HepG2 (cell line): ENCODE measurements around the gene ST6GALNAC4. TPM values are rescaled to one million over a fixed set of nuclear protein-coding genes. Genes with fewer than 3 reads are reported as not detected.

Experiments used
- CC2D1A ChIP-seq: sonication (generic); formaldehyde crosslinking; IDR thresholded peaks from 2 replicates; pipeline ENCODE4 v1.8.1; 2023; ENCODE audit warnings: mild to moderate bottlenecking, missing genetic modification reagents
- GLI4 ChIP-seq: sonication (generic); formaldehyde crosslinking; IDR thresholded peaks from 2 replicates; pipeline ENCODE4 v1.5.1; 2020; ENCODE audit warnings: missing genetic modification reagents, mild to moderate bottlenecking, moderate library complexity, borderline replicate concordance
- IRX3 ChIP-seq: sonication (generic); formaldehyde crosslinking; IDR thresholded peaks from 2 replicates; pipeline ENCODE4 v1.8.1; 2023; ENCODE audit warnings: mild to moderate bottlenecking, low read depth, missing genetic modification reagents, borderline replicate concordance
- NCOA1 ChIP-seq: sonication (generic); formaldehyde crosslinking; IDR thresholded peaks from 2 replicates; pipeline ENCODE4 v1.9.0; 2021; ENCODE audit warnings: missing genetic modification reagents
- NFYB ChIP-seq: sonication (generic); formaldehyde crosslinking; IDR thresholded peaks from 2 replicates; pipeline ENCODE4 v1.4.0; 2020; ENCODE audit warnings: missing genetic modification reagents
- RFXAP ChIP-seq: sonication (generic); formaldehyde crosslinking; IDR thresholded peaks from 2 replicates; pipeline ENCODE4 v1.4.0; 2020; ENCODE audit warnings: missing genetic modification reagents, borderline replicate concordance
- SCMH1 ChIP-seq: sonication (generic); formaldehyde crosslinking; IDR thresholded peaks from 2 replicates; pipeline ENCODE4 v1.9.0; 2021; ENCODE audit warnings: missing genetic modification reagents, mild to moderate bottlenecking, borderline replicate concordance
- ZNF382 ChIP-seq: sonication (generic); formaldehyde crosslinking; IDR thresholded peaks from 2 replicates; pipeline ENCODE4 v1.5.0; 2020; ENCODE audit warnings: missing genetic modification reagents, mild to moderate bottlenecking, borderline replicate concordance
- ZNF781 ChIP-seq: sonication (generic); formaldehyde crosslinking; IDR thresholded peaks from 2 replicates; pipeline ENCODE4 v1.5.1; 2020; ENCODE audit warnings: borderline replicate concordance, mild to moderate bottlenecking, missing genetic modification reagents; ENCODE audit errors: not compliant biosample characterization
- ZNF790 ChIP-seq: sonication (generic); formaldehyde crosslinking; IDR thresholded peaks from 2 replicates; pipeline ENCODE4 v1.8.0; 2022; ENCODE audit warnings: missing genetic modification reagents, mild to moderate bottlenecking, borderline replicate concordance
- polyA plus RNA-seq, 8 experiments: library from polyadenylated mRNA; depleted of rRNA in 3 of 8; stranded (reverse) in 7 of 8; unstranded in 1 of 8; fragments of >200 nt; fragmentation: Illumina TruSeq in 4 of 8; extraction: Trizol in 4 of 8; gene quantifications; 2 replicates each; pipeline versions ENCODE4 v1.2.1 to v1.2.3, GENCODE V29; 2011 to 2016; ENCODE audit warnings: low read depth in 4 of 8, missing spikeins in 1 of 8, mixed read lengths in 1 of 8; ENCODE audit not compliant: insufficient read depth in 1 of 8
- total RNA-seq, 5 experiments: library from RNA; depleted of rRNA; stranded (reverse); fragments of >200 nt; fragmentation: Illumina TruSeq; extraction: Trizol; gene quantifications; 2 replicates each; pipeline ENCODE4 v1.2.3, GENCODE V29; 2016; ENCODE audit warnings: low read depth in 1 of 5
- TF ChIP-seq, protein P1 (sequence below): sonication (generic); formaldehyde crosslinking; IDR thresholded peaks from 2 replicates; pipeline ENCODE4 v1.4.0; 2020; ENCODE audit warnings: mild to moderate bottlenecking, missing genetic modification reagents, borderline replicate concordance
- TF ChIP-seq, protein P2 (sequence below): IDR thresholded peaks from 2 replicates; pipeline ENCODE4 v1.6.1; 2016; ENCODE audit warnings: control low read depth
- TF ChIP-seq, protein P3 (sequence below): sonication (generic); formaldehyde crosslinking; IDR thresholded peaks from 2 replicates; pipeline ENCODE4 v1.5.0; 2020; ENCODE audit warnings: missing genetic modification reagents
- TF ChIP-seq, protein P4 (sequence below): sonication (generic); formaldehyde crosslinking; IDR thresholded peaks from 2 replicates; pipeline ENCODE4 v1.5.1; 2020; ENCODE audit warnings: missing genetic modification reagents, mild to moderate bottlenecking, borderline replicate concordance
- TF ChIP-seq, protein P5 (sequence below): fragments of 450-650 bp; IDR thresholded peaks from 2 replicates; pipeline ENCODE4 v1.6.1; 2016
- TF ChIP-seq, protein P6 (sequence below): sonication (generic); formaldehyde crosslinking; IDR thresholded peaks from 2 replicates; pipeline ENCODE4 v1.5.1; 2020; ENCODE audit warnings: missing genetic modification reagents, mild to moderate bottlenecking, borderline replicate concordance

ST6GALNAC4 gene
- total and polyA plus RNA-seq, 2 of the 13 experiments (the other 11 are each of a cell fraction or from before 2014, with no cell fraction given) = 18.8 to 27.7 TPM

DNA sequence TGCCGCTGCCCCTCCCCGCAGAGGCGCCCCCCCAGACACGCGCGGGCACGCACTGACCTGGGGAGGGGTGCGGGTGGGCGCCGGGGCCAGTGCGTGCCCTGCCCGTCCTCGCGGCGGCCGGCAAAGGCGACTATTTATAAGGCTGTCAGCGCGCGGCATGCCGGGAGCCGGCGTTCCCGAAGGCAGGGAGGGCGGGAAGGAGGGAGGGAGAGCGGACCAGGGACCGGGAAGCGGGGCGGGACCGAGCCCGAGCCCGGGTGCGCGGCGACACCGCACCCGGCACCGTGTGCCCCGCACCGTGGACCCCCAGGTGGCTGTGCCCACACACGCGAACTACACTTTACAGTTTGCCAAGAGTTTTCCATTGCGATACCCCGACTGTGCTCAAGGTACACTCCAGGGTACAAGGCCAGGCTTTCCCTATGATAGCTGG is 39.3 kb downstream of the ST6GALNAC4 start, which contains the start of gene AK1 (continued):
- TF ChIP-seq, protein P1, sequence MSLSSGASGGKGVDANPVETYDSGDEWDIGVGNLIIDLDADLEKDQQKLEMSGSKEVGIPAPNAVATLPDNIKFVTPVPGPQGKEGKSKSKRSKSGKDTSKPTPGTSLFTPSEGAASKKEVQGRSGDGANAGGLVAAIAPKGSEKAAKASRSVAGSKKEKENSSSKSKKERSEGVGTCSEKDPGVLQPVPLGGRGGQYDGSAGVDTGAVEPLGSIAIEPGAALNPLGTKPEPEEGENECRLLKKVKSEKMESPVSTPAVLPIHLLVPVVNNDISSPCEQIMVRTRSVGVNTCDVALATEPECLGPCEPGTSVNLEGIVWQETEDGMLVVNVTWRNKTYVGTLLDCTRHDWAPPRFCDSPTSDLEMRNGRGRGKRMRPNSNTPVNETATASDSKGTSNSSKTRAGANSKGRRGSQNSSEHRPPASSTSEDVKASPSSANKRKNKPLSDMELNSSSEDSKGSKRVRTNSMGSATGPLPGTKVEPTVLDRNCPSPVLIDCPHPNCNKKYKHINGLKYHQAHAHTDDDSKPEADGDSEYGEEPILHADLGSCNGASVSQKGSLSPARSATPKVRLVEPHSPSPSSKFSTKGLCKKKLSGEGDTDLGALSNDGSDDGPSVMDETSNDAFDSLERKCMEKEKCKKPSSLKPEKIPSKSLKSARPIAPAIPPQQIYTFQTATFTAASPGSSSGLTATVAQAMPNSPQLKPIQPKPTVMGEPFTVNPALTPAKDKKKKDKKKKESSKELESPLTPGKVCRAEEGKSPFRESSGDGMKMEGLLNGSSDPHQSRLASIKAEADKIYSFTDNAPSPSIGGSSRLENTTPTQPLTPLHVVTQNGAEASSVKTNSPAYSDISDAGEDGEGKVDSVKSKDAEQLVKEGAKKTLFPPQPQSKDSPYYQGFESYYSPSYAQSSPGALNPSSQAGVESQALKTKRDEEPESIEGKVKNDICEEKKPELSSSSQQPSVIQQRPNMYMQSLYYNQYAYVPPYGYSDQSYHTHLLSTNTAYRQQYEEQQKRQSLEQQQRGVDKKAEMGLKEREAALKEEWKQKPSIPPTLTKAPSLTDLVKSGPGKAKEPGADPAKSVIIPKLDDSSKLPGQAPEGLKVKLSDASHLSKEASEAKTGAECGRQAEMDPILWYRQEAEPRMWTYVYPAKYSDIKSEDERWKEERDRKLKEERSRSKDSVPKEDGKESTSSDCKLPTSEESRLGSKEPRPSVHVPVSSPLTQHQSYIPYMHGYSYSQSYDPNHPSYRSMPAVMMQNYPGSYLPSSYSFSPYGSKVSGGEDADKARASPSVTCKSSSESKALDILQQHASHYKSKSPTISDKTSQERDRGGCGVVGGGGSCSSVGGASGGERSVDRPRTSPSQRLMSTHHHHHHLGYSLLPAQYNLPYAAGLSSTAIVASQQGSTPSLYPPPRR (CRISPR knock-in tag) = 0 out of 2 replicates have a peak, but pooled peaks have one; percentile 43
- TF ChIP-seq, protein P2, sequence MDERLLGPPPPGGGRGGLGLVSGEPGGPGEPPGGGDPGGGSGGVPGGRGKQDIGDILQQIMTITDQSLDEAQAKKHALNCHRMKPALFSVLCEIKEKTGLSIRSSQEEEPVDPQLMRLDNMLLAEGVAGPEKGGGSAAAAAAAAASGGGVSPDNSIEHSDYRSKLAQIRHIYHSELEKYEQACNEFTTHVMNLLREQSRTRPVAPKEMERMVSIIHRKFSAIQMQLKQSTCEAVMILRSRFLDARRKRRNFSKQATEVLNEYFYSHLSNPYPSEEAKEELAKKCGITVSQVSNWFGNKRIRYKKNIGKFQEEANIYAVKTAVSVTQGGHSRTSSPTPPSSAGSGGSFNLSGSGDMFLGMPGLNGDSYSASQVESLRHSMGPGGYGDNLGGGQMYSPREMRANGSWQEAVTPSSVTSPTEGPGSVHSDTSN = no peak
- TF ChIP-seq, protein P3, sequence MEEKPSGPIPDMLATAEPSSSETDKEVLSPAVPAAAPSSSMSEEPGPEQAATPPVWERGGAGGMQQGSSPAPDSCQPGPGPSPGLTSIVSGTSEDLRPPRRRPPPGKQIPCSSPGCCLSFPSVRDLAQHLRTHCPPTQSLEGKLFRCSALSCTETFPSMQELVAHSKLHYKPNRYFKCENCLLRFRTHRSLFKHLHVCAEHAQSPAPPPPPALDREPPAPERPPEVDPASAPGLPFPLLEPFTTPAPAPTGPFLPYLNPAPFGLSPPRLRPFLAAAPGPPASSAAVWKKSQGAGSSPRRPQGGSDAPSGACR (CRISPR knock-in tag) = no peak
- no peak for TF ChIP-seq SCMH1 (CRISPR knock-in tag)
- TF ChIP-seq IRX3 = no peak
- TF ChIP-seq, protein P4, sequence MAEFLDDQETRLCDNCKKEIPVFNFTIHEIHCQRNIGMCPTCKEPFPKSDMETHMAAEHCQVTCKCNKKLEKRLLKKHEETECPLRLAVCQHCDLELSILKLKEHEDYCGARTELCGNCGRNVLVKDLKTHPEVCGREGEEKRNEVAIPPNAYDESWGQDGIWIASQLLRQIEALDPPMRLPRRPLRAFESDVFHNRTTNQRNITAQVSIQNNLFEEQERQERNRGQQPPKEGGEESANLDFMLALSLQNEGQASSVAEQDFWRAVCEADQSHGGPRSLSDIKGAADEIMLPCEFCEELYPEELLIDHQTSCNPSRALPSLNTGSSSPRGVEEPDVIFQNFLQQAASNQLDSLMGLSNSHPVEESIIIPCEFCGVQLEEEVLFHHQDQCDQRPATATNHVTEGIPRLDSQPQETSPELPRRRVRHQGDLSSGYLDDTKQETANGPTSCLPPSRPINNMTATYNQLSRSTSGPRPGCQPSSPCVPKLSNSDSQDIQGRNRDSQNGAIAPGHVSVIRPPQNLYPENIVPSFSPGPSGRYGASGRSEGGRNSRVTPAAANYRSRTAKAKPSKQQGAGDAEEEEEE (CRISPR knock-in tag) = no peak
- TF ChIP-seq, protein P5, sequence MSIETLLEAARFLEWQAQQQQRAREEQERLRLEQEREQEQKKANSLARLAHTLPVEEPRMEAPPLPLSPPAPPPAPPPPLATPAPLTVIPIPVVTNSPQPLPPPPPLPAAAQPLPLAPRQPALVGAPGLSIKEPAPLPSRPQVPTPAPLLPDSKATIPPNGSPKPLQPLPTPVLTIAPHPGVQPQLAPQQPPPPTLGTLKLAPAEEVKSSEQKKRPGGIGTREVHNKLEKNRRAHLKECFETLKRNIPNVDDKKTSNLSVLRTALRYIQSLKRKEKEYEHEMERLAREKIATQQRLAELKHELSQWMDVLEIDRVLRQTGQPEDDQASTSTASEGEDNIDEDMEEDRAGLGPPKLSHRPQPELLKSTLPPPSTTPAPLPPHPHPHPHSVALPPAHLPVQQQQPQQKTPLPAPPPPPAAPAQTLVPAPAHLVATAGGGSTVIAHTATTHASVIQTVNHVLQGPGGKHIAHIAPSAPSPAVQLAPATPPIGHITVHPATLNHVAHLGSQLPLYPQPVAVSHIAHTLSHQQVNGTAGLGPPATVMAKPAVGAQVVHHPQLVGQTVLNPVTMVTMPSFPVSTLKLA = no peak
- no peak for TF ChIP-seq GLI4
- no peak for TF ChIP-seq CC2D1A (CRISPR knock-in tag)
- TF ChIP-seq ZNF781 (CRISPR knock-in tag) = no peak
- no peak for TF ChIP-seq ZNF790 (CRISPR knock-in tag)
- TF ChIP-seq, protein P6, sequence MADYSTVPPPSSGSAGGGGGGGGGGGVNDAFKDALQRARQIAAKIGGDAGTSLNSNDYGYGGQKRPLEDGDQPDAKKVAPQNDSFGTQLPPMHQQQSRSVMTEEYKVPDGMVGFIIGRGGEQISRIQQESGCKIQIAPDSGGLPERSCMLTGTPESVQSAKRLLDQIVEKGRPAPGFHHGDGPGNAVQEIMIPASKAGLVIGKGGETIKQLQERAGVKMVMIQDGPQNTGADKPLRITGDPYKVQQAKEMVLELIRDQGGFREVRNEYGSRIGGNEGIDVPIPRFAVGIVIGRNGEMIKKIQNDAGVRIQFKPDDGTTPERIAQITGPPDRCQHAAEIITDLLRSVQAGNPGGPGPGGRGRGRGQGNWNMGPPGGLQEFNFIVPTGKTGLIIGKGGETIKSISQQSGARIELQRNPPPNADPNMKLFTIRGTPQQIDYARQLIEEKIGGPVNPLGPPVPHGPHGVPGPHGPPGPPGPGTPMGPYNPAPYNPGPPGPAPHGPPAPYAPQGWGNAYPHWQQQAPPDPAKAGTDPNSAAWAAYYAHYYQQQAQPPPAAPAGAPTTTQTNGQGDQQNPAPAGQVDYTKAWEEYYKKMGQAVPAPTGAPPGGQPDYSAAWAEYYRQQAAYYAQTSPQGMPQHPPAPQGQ (CRISPR knock-in tag) = no peak
- TF ChIP-seq RFXAP (CRISPR knock-in tag) = no peak
- no peak for TF ChIP-seq NFYB
- no peak for TF ChIP-seq ZNF382 (CRISPR knock-in tag)
- no peak for TF ChIP-seq NCOA1
